Measurements from ENCODE around the gene VPS37C. TPM values are rescaled to one million over a fixed set of nuclear protein-coding genes. Genes with fewer than 3 reads are reported as not detected.
"Not testable (repeated sequence)": the region's sequence is repeated elsewhere in the genome, so short reads cannot be mapped to it uniquely, and the experiment has no call there.

Gene VPS37C
- polyA plus RNA-seq, 2 donors: 14.7 to 18.6 TPM

DNA sequence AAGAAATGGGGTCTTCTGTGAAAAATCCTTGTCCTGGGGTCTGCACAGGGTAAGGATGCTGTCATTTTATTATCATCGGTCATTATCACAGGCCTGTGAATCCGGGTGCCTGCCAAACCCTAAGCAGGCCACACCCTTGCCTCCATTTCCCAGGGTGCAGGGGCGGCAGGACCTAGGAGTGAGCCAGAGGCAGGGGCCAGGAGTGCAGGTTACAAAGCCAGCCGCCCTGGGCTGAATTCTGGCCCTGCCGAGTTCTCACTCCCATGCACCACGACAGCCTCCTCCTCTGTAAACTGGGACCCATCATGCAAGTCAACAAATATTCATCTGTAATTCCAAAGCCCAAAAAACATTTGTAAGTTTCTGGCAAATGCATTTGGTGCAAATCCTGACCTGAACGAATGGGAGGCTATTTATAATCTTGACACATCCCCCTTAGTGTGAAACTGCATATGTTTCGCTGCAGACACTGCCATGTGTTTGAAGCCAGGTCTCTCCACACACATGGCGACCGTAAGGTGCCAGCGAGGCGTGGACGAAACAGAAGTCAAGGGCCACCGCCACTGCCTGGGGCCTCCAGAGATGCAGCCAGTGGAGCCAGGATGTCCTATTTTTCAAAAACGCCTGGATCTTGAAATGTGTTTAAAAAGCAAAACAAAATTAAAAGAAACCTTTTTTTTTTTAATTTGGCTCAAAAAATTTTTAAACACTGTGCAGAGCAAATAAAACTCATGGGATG, 52.2 kb downstream of the VPS37C start:
- peaks cover 0 to 2% of the 10 kb centered on the region in 2 donors for H3K36me3 ChIP-seq (ENCODE audit: control insufficient read depth in 2 of 2, insufficient read depth in 2 of 2, low read length in 1 of 2)
- no peaks in the 10 kb centered on the region for H3K4me1 ChIP-seq (ENCODE audit: control insufficient read depth in 2 of 2, insufficient read depth in 2 of 2, low read length in 1 of 2)
- H3K27me3 ChIP-seq (ENCODE audit: control insufficient read depth in 1 of 2, insufficient read depth in 2 of 2, low read length in 2 of 2): no peaks in the 10 kb centered on the region
- no peak overlapping the region for H3K27ac ChIP-seq (ENCODE audit: low read depth in 2 of 2, low read length in 1 of 2)
- no peak overlapping the region for H3K4me3 ChIP-seq (ENCODE audit: low read depth in 1 of 2, low read length in 2 of 2)
- no peaks in the 10 kb centered on the region for H3K9me3 ChIP-seq (ENCODE audit: control insufficient read depth in 2 of 2, insufficient read depth in 1 of 2, low read depth in 1 of 2, low read length in 1 of 2)
- 78 to 80% methylated on average over 15 of the region's 15 CpGs for WGBS, 2 donors

DNA sequence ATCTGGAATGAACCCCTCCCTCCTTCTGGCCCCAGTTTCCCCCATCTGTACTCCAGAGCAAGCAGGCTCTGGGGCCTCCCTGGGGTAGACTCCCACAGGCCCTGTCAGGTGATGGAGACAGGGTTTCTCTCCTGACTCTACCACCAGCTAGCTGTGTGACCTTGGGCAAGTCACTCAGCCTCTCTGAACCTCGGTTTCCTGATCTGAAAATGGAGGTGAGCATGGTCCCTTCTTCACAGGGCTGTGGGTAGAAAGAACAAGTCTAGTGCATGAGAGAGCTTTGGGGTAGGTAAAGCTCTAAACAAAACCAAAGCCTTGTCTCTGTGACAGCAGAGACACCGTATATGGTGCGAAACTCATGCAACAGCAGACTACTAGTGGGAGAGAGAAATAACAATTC, 53.3 kb downstream of the VPS37C start:
- WGBS, 2 donors: 86 to 91% methylated on average over 3 of the region's 3 CpGs
- Histone ChIP-seq H3K27me3 (ENCODE audit: control insufficient read depth in 1 of 2, insufficient read depth in 2 of 2, low read length in 2 of 2) (no peaks in the 10 kb centered on the region), H3K9me3 (ENCODE audit: control insufficient read depth in 2 of 2, insufficient read depth in 1 of 2, low read depth in 1 of 2, low read length in 1 of 2) (no peaks in the 10 kb centered on the region), H3K4me3 (ENCODE audit: low read depth in 1 of 2, low read length in 2 of 2) (no peak overlapping the region), H3K27ac (ENCODE audit: low read depth in 2 of 2, low read length in 1 of 2) (no peak overlapping the region), H3K4me1 (ENCODE audit: control insufficient read depth in 2 of 2, insufficient read depth in 2 of 2, low read length in 1 of 2) (no peaks in the 10 kb centered on the region), H3K36me3 (ENCODE audit: control insufficient read depth in 2 of 2, insufficient read depth in 2 of 2, low read length in 1 of 2) (peaks cover 0 to 2% of the 10 kb centered on the region in 2 donors)

DNA sequence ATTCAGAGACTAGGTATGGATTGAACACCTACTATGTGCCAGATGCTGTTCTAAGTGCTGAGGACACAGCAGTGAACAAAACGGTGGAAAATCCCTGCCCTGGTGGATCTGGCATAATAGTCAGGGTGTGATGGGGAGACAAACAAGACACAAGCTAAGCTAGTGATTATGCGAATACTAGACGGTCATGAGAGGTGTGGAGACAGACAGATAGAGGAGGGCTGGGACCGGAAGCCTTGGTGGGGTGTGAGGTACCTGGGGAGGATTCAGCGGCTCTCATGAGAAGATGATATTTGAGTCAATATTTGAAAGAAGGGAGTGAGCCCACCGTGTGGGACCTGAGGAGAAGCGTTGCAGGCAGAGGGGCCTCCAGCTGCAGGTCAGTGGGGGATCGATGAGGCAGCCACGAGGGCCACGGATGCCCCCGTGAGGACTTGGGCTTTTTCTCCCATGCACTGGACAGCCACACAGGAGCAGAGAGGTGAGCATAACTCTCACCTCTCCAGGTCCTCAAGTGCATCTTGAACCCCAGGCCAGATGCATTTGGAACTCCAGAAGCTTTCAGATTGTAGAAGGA, 54.2 kb downstream of the VPS37C start:
- no peak overlapping the region for H3K4me3 ChIP-seq (ENCODE audit: low read depth in 1 of 2, low read length in 2 of 2)
- no peaks in the 10 kb centered on the region for H3K4me1 ChIP-seq (ENCODE audit: control insufficient read depth in 2 of 2, insufficient read depth in 2 of 2, low read length in 1 of 2)
- no peak overlapping the region for H3K27ac ChIP-seq (ENCODE audit: low read depth in 2 of 2, low read length in 1 of 2)
- no peaks in the 10 kb centered on the region for H3K27me3 ChIP-seq (ENCODE audit: control insufficient read depth in 1 of 2, insufficient read depth in 2 of 2, low read length in 2 of 2)
- H3K9me3 ChIP-seq (ENCODE audit: control insufficient read depth in 2 of 2, insufficient read depth in 1 of 2, low read depth in 1 of 2, low read length in 1 of 2): no peaks in the 10 kb centered on the region
- 74 to 82% methylated on average over 11 of the region's 11 CpGs for WGBS, 2 donors
- H3K36me3 ChIP-seq (ENCODE audit: control insufficient read depth in 2 of 2, insufficient read depth in 2 of 2, low read length in 1 of 2): peaks cover 0 to 2% of the 10 kb centered on the region in 2 donors

DNA sequence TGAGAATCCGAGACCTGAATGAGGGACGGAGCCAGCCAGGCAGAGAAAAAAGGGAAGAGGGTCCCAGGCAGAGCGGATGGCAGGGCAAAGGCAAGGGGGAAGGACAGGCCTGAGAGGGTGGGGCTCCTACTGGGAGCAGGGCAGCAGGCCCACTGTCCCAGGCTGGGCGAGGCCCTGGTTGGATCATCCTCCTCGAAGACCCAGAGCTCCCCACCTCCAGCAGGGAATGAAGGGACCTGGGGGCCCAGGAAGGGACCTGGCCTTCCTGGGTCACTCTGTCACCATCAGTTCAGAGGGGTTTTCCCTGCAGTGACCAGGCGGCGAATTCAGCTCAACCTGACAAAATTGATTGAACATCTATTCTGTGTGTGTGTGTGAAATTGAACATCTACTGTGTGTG, 54.9 kb downstream of the VPS37C start:
- H3K27me3 ChIP-seq (ENCODE audit: control insufficient read depth in 1 of 2, insufficient read depth in 2 of 2, low read length in 2 of 2): no peaks in the 10 kb centered on the region
- no peaks in the 10 kb centered on the region for H3K9me3 ChIP-seq (ENCODE audit: control insufficient read depth in 2 of 2, insufficient read depth in 1 of 2, low read depth in 1 of 2, low read length in 1 of 2)
- no peak overlapping the region for H3K4me3 ChIP-seq (ENCODE audit: low read depth in 1 of 2, low read length in 2 of 2)
- peaks cover 0 to 2% of the 10 kb centered on the region in 2 donors for H3K36me3 ChIP-seq (ENCODE audit: control insufficient read depth in 2 of 2, insufficient read depth in 2 of 2, low read length in 1 of 2)
- no peaks in the 10 kb centered on the region for H3K4me1 ChIP-seq (ENCODE audit: control insufficient read depth in 2 of 2, insufficient read depth in 2 of 2, low read length in 1 of 2)
- WGBS, 2 donors: 83 to 88% methylated on average over 7 of the region's 7 CpGs
- H3K27ac ChIP-seq (ENCODE audit: low read depth in 2 of 2, low read length in 1 of 2): no peak overlapping the region

DNA sequence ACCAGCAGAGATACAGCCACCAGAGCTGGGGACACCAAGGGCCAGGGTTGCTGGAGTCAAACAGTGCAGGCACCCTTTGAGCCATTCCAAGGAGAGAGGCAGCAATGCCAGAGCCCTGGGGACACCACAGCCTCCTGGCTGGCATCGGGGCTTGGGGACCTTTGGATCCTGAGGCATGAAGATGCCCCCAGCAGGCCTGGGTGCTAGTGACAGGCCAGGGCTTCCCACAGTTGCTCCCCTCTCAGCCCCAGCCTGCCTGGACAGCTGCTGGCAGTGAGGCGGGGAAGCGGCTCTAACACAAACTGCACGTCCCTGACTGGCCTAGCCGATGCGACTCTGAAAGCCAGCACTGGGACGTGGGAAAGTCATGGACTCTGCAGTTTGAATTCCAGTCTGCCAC, 56.3 kb downstream of the VPS37C start:
- Histone ChIP-seq H3K4me1 (ENCODE audit: control insufficient read depth in 2 of 2, insufficient read depth in 2 of 2, low read length in 1 of 2) (no peaks in the 10 kb centered on the region), H3K36me3 (ENCODE audit: control insufficient read depth in 2 of 2, insufficient read depth in 2 of 2, low read length in 1 of 2) (no peaks in the 10 kb centered on the region), H3K9me3 (ENCODE audit: control insufficient read depth in 2 of 2, insufficient read depth in 1 of 2, low read depth in 1 of 2, low read length in 1 of 2) (no peaks in the 10 kb centered on the region), H3K27me3 (ENCODE audit: control insufficient read depth in 1 of 2, insufficient read depth in 2 of 2, low read length in 2 of 2) (no peaks in the 10 kb centered on the region), H3K4me3 (ENCODE audit: low read depth in 1 of 2, low read length in 2 of 2) (no peak overlapping the region), H3K27ac (ENCODE audit: low read depth in 2 of 2, low read length in 1 of 2) (no peak overlapping the region)
- WGBS, 2 donors: 90 to 91% methylated on average over 7 of the region's 7 CpGs

DNA sequence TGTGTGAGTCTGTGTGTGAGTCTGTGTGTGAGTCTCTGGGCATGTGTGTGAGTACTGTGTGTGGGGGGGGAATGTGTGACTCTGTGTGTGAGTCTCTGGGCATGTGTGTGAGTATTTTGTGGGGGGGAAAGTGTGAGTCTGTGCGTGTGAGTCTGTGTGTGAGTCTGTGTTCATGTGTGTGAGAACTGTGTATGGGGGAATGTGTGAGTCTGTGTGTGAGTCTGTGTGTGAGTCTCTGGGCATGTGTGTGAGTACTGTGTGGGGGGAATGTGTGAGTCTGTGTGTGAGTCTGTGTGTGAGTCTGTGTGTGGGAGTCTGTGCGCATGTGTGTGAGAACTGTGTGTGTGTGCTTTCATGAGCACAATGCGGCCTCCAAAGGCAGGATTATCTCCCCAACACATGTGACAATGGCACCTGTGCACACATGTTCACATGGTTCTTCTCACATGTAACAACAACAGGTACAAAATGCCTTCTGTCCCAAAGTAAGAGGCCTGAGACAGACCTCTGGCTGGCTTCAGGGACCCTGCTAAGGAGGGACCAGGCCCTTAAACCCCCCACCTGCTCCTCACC, 57.3 kb downstream of the VPS37C start:
- H3K27me3 ChIP-seq (ENCODE audit: control insufficient read depth in 1 of 2, insufficient read depth in 2 of 2, low read length in 2 of 2): no peaks in the 10 kb centered on the region
- 87 to 88% methylated on average over 3 of the region's 3 CpGs for WGBS, 2 donors

DNA sequence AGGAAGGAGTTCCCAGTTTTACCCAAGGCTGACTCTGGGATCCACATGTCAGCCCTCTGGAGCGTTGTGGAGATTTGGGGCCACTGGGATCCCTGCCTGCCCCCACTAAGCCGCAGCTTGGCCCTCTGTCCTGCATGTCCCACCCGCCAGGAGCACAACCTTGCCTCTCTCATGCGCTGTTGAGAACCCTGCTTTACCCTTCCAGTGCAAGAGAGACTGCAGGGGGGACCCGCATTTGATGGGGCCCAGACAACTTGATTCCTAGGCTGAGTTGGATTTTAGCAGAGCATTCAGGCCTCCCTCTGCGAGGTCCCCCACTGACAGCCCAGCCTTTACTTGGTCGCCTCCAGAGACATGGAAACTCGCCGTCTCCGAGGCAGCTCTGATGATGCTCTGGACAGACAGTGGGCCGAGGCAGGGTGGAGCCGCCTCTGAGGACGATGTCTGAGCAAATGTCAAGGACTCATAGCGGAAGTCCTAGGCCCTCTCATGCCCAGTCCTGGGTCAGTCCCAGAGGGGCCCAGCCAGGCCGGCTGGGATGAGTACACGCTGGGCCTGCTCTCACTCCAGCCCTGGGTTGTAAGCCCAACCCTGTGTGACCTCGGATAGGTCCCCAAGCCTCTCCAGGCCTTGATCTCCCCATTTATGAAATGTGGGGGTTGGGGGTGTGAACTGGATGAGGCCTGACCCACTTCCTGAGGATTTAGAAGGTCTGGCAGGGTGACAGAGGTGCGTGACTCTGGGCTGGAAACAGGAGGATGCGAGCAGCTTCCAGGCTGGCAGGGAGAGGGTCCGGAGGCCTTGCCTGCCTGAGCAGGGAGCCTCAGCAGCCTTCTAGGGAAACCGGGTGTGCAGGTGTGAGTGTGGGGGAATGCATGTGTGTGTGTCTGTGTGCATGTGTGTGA, 58.3 kb downstream of the VPS37C start:
- Histone ChIP-seq H3K27ac (ENCODE audit: low read depth in 2 of 2, low read length in 1 of 2) (peak overlapping the region in 1 of 2 donors; percentile 47), H3K36me3 (ENCODE audit: control insufficient read depth in 2 of 2, insufficient read depth in 2 of 2, low read length in 1 of 2) (no peaks in the 10 kb centered on the region), H3K9me3 (ENCODE audit: control insufficient read depth in 2 of 2, insufficient read depth in 1 of 2, low read depth in 1 of 2, low read length in 1 of 2) (no peaks in the 10 kb centered on the region), H3K4me1 (ENCODE audit: control insufficient read depth in 2 of 2, insufficient read depth in 2 of 2, low read length in 1 of 2) (no peaks in the 10 kb centered on the region), H3K4me3 (ENCODE audit: low read depth in 1 of 2, low read length in 2 of 2) (peak overlapping the region; percentile 20 to 38), H3K27me3 (ENCODE audit: control insufficient read depth in 1 of 2, insufficient read depth in 2 of 2, low read length in 2 of 2) (no peaks in the 10 kb centered on the region)
- WGBS, 2 donors: 71 to 79% methylated on average over 21 of the region's 21 CpGs

More for the DNA sequence above, 57.3 kb downstream of the VPS37C start:
- H3K4me1 ChIP-seq (ENCODE audit: control insufficient read depth in 2 of 2, insufficient read depth in 2 of 2, low read length in 1 of 2): no peaks in the 10 kb centered on the region
- no peaks in the 10 kb centered on the region for H3K9me3 ChIP-seq (ENCODE audit: control insufficient read depth in 2 of 2, insufficient read depth in 1 of 2, low read depth in 1 of 2, low read length in 1 of 2)
- H3K27ac ChIP-seq (ENCODE audit: low read depth in 2 of 2, low read length in 1 of 2): no peak overlapping the region
- H3K36me3 ChIP-seq (ENCODE audit: control insufficient read depth in 2 of 2, insufficient read depth in 2 of 2, low read length in 1 of 2): no peaks in the 10 kb centered on the region
- peak overlapping the region in 1 of 2 donors; percentile 38 for H3K4me3 ChIP-seq (ENCODE audit: low read depth in 1 of 2, low read length in 2 of 2)

DNA sequence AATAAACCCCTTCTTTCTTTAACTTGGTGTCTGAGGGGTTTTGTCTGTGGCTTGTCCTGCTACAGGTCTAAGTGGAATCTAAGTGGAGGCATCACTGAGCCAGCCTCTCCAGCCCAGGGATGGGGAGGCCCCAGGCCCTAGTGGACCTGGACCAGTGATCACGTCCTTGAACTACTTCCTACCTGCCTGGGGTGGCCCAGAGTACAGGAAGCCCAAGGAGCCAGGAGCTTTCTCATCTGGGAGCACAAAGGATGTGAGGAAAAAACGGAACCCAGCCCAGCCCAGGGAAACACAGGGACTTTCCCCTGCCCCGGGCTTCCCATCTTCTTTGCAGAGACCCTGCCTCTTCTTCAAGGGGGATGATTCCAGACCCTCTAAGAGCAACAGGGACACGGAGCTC, 62.4 kb downstream of the VPS37C start:
- Histone ChIP-seq H3K27ac (ENCODE audit: low read depth in 2 of 2, low read length in 1 of 2) (no peak overlapping the region), H3K36me3 (ENCODE audit: control insufficient read depth in 2 of 2, insufficient read depth in 2 of 2, low read length in 1 of 2) (no peaks in the 10 kb centered on the region), H3K4me3 (ENCODE audit: low read depth in 1 of 2, low read length in 2 of 2) (no peak overlapping the region), H3K27me3 (ENCODE audit: control insufficient read depth in 1 of 2, insufficient read depth in 2 of 2, low read length in 2 of 2) (no peaks in the 10 kb centered on the region), H3K9me3 (ENCODE audit: control insufficient read depth in 2 of 2, insufficient read depth in 1 of 2, low read depth in 1 of 2, low read length in 1 of 2) (no peaks in the 10 kb centered on the region), H3K4me1 (ENCODE audit: control insufficient read depth in 2 of 2, insufficient read depth in 2 of 2, low read length in 1 of 2) (no peaks in the 10 kb centered on the region)
- WGBS, 2 donors: 69 to 70% methylated on average over 4 of the region's 4 CpGs

DNA sequence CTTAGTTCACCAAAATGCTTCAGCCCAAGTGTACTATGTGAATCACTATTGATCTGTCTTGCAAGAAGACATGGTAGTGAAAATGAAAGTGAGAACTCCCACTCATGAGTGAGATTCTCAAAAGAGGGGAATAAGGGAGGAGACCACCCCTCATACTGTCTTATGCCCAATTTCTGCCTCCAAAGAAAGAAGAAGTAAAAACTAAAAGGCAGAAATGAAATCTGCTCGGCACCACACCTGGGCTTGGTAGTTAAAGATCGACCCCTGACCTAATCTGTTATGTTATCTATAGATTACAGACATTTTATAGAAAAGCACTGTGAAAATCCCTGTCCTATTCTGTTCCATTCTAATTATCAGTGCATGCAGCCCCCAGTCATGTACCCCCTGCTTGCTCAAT, 63.0 kb downstream of the VPS37C start:
- not testable (repeated sequence) for H3K36me3 ChIP-seq (ENCODE audit: control insufficient read depth in 2 of 2, insufficient read depth in 2 of 2, low read length in 1 of 2)

More for the DNA sequence above, 63.0 kb downstream of the VPS37C start:
- H3K27ac ChIP-seq (ENCODE audit: low read depth in 2 of 2, low read length in 1 of 2); H3K4me3 ChIP-seq (ENCODE audit: low read depth in 1 of 2, low read length in 2 of 2); H3K9me3 ChIP-seq (ENCODE audit: control insufficient read depth in 2 of 2, insufficient read depth in 1 of 2, low read depth in 1 of 2, low read length in 1 of 2); H3K27me3 ChIP-seq (ENCODE audit: control insufficient read depth in 1 of 2, insufficient read depth in 2 of 2, low read length in 2 of 2); H3K4me1 ChIP-seq (ENCODE audit: control insufficient read depth in 2 of 2, insufficient read depth in 2 of 2, low read length in 1 of 2): not testable (repeated sequence)
- WGBS, 2 donors: 56 to 65% methylated on average over 2 of the region's 2 CpGs

All from esophagus (tissue), 2 donors.